ENCODE measurements around the gene NOS2.

GRCh38 chr17:27756467-27757371 is 43.6 kb downstream of the NOS2 start:
- TF ChIP-seq, protein P1, sequence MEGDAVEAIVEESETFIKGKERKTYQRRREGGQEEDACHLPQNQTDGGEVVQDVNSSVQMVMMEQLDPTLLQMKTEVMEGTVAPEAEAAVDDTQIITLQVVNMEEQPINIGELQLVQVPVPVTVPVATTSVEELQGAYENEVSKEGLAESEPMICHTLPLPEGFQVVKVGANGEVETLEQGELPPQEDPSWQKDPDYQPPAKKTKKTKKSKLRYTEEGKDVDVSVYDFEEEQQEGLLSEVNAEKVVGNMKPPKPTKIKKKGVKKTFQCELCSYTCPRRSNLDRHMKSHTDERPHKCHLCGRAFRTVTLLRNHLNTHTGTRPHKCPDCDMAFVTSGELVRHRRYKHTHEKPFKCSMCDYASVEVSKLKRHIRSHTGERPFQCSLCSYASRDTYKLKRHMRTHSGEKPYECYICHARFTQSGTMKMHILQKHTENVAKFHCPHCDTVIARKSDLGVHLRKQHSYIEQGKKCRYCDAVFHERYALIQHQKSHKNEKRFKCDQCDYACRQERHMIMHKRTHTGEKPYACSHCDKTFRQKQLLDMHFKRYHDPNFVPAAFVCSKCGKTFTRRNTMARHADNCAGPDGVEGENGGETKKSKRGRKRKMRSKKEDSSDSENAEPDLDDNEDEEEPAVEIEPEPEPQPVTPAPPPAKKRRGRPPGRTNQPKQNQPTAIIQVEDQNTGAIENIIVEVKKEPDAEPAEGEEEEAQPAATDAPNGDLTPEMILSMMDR (IDR thresholded peaks at IDR 0.05), result peak; percentile 96
- no peak for TF ChIP-seq EZH2phosphoT487 (IDR thresholded peaks at IDR 0.05)

Data from neural progenitor cell (in vitro differentiated cells).